Measurements from ENCODE around the gene EMX2.

DNA sequence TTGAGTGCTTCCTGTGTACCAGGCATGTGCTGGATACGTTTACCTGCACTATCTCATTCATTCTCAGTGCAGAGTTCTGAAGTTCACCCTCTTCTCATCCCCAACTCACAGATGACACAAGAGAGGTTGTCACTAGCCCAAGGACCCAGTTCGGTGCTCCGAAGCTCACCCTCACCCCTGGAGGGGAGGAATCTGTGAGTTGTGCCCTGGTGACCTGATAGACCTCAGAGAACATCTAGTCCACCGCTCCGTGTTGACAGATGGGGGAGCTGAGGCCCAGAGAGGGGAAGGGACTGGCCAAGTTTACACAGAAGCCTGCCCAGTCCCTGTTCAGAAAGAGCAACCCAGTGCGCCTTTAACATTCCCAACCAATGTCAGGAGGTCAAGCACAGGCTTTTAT is 44.8 kb upstream of the EMX2 start:
- TF ChIP-seq, protein P1, sequence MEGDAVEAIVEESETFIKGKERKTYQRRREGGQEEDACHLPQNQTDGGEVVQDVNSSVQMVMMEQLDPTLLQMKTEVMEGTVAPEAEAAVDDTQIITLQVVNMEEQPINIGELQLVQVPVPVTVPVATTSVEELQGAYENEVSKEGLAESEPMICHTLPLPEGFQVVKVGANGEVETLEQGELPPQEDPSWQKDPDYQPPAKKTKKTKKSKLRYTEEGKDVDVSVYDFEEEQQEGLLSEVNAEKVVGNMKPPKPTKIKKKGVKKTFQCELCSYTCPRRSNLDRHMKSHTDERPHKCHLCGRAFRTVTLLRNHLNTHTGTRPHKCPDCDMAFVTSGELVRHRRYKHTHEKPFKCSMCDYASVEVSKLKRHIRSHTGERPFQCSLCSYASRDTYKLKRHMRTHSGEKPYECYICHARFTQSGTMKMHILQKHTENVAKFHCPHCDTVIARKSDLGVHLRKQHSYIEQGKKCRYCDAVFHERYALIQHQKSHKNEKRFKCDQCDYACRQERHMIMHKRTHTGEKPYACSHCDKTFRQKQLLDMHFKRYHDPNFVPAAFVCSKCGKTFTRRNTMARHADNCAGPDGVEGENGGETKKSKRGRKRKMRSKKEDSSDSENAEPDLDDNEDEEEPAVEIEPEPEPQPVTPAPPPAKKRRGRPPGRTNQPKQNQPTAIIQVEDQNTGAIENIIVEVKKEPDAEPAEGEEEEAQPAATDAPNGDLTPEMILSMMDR (IDR thresholded peaks at IDR 0.05) = no peak
- TF ChIP-seq POLR2A (IDR thresholded peaks at IDR 0.05) = no peak
